ENCODE measurements around the gene HNRNPH2.

The HNRNPH2 gene

DNA sequence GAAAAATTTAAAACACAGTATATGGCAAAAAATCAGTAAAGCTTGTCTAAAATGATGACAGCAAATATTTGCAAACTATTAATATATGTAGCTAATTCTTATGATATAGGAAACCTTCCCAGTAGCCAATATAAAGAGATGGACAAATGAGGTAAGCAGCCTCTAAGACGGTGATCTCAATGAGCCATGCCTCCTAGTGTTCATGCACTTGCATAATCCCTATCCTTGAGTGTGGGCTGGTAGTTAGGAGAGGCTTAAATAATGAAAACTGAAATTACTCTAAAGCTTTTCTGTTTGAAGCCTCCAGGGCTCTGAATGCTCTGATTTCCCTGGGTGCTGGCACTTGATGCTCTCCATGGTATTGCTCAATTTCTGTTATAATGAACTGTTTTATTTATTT lies 52.6 kb downstream of the HNRNPH2 start:
- DNase-seq (ENCODE audit: low read depth in 2 of 2), result no peak

DNA sequence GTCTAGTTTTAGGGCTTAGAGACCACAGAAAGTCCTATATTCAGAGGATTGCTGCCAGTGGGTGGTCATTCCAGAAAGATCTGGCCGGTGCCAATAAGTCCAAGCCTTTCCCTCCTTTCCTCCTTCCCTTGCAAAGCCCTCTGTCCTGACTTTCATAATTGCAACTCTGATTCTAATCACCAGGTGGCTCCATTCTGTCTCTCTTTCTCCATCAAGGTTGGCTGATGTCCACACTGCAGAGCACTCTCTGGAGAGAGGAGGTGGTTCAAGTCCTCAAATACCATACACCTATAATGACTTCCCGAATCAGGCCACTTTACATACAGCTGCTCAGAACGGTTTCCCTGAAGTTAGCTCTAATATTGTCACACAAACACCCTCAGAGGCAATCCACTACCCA lies 54.9 kb downstream of the HNRNPH2 start:
- DNase-seq (ENCODE audit: low read depth in 2 of 2), result no peak

Measured in stimulated activated CD4-positive, alpha-beta T cell treated with anti-CD3 and anti-CD28 coated beads, Interleukin-4, amount 100 ng/mL, for 48 hours (primary cell).